ENCODE data around the gene TBL2.

GRCh38 chr7:73605601-73606220, 27.3 kb upstream of the TBL2 start:
- TF ChIP-seq, protein P1, sequence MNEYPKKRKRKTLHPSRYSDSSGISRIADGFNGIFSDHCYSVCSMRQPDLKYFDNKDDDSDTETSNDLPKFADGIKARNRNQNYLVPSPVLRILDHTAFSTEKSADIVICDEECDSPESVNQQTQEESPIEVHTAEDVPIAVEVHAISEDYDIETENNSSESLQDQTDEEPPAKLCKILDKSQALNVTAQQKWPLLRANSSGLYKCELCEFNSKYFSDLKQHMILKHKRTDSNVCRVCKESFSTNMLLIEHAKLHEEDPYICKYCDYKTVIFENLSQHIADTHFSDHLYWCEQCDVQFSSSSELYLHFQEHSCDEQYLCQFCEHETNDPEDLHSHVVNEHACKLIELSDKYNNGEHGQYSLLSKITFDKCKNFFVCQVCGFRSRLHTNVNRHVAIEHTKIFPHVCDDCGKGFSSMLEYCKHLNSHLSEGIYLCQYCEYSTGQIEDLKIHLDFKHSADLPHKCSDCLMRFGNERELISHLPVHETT (tag by site-specific recombination; IDR thresholded peaks at IDR 0.05) = no peak
- TF ChIP-seq, protein P2, sequence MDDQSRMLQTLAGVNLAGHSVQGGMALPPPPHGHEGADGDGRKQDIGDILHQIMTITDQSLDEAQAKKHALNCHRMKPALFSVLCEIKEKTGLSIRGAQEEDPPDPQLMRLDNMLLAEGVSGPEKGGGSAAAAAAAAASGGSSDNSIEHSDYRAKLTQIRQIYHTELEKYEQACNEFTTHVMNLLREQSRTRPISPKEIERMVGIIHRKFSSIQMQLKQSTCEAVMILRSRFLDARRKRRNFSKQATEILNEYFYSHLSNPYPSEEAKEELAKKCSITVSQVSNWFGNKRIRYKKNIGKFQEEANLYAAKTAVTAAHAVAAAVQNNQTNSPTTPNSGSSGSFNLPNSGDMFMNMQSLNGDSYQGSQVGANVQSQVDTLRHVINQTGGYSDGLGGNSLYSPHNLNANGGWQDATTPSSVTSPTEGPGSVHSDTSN (CRISPR knock-in tag; IDR thresholded peaks at IDR 0.05) = no peak
- TF ChIP-seq MEIS1 (CRISPR knock-in tag; IDR thresholded peaks at IDR 0.05; ENCODE audit: borderline replicate concordance) (no peak), ZNF221 (tag by site-specific recombination; IDR thresholded peaks at IDR 0.05; ENCODE audit: borderline replicate concordance) (no peak), ZNF660 (tag by site-specific recombination; IDR thresholded peaks at IDR 0.05) (no peak), ZNF24 (tag by site-specific recombination; IDR thresholded peaks at IDR 0.05) (no peak), PATZ1 (tag by site-specific recombination; IDR thresholded peaks at IDR 0.05) (no peak), CTCF (tag by site-specific recombination; IDR thresholded peaks at IDR 0.05) (no peak), TCF7L2 (IDR thresholded peaks at IDR 0.05; ENCODE audit: borderline replicate concordance, low read depth, low read length) (no peak)
